Panc1 (cell line): ENCODE data around the gene MATCAP1.

Experiments
- CTCF ChIP-seq: fragments of 450-650 bp; IDR thresholded peaks from 2 replicates; pipeline ENCODE4 v1.5.1; 2017; ENCODE audit warnings: mild to moderate bottlenecking
- POLR2AphosphoS5 ChIP-seq: IDR thresholded peaks from 2 replicates; pipeline ENCODE4 v1.6.1; 2012; ENCODE audit warnings: mild to moderate bottlenecking, low read depth, low read length, moderate library complexity
- SIN3A ChIP-seq: IDR thresholded peaks from 2 replicates; pipeline ENCODE4 v1.6.1; 2012; ENCODE audit warnings: low read depth, mild to moderate bottlenecking, low read length, moderate library complexity, borderline replicate concordance; ENCODE audit not compliant: insufficient read depth
- TF ChIP-seq, protein P1 (sequence below), 2 experiments: IDR thresholded peaks; 2 replicates each; pipeline ENCODE4 v1.6.1; 2011 to 2012; ENCODE audit warnings: low read depth in 2 of 2, control low read depth in 1 of 2, low read length in 1 of 2, mild to moderate bottlenecking in 1 of 2, moderate library complexity in 1 of 2; ENCODE audit not compliant: insufficient read depth in 1 of 2

DNA sequence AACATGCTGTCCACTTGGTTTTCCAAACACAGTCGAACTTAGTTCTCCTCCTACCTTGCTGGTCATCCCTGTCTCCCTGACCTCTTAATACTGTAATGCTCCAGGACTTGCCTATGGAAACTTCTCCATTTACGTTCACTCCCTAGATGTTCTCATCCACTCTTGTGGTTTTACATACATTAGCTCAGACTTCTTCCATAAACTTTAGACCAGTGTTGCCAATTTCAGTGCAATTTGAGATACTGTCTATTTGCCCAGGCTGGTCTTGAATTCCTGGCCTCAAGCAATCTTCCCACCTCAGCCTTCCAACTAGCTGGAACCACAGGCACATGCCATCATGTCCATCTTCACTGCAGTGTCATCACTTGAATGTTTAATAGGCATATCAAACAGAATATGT, 1.5 kb downstream of the MATCAP1 start:
- TF ChIP-seq CTCF (no peak), POLR2AphosphoS5 (no peak), SIN3A (no peak)
- TF ChIP-seq, protein P1, sequence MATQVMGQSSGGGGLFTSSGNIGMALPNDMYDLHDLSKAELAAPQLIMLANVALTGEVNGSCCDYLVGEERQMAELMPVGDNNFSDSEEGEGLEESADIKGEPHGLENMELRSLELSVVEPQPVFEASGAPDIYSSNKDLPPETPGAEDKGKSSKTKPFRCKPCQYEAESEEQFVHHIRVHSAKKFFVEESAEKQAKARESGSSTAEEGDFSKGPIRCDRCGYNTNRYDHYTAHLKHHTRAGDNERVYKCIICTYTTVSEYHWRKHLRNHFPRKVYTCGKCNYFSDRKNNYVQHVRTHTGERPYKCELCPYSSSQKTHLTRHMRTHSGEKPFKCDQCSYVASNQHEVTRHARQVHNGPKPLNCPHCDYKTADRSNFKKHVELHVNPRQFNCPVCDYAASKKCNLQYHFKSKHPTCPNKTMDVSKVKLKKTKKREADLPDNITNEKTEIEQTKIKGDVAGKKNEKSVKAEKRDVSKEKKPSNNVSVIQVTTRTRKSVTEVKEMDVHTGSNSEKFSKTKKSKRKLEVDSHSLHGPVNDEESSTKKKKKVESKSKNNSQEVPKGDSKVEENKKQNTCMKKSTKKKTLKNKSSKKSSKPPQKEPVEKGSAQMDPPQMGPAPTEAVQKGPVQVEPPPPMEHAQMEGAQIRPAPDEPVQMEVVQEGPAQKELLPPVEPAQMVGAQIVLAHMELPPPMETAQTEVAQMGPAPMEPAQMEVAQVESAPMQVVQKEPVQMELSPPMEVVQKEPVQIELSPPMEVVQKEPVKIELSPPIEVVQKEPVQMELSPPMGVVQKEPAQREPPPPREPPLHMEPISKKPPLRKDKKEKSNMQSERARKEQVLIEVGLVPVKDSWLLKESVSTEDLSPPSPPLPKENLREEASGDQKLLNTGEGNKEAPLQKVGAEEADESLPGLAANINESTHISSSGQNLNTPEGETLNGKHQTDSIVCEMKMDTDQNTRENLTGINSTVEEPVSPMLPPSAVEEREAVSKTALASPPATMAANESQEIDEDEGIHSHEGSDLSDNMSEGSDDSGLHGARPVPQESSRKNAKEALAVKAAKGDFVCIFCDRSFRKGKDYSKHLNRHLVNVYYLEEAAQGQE (IDR thresholded peaks at IDR 0.05; ENCODE audit: insufficient read depth in 1 of 2, low read depth in 2 of 2, low read length in 1 of 2) = no peak
